DND-41 (cell line): ENCODE results near the gene RASL10B.

Experiments used
- ATAC-seq: fragments of 200-7000 bp; cut with Tn5 transposase; 3 replicates; pipeline ENCODE4 v1.9.1; 2021; ENCODE audit warnings: low read depth; ENCODE audit not compliant: insufficient read depth
- DNase-seq: peaks from one replicate; pipeline ENCODE4 v3.0.0-alpha.2; 2020
- H2AFZ ChIP-seq: 2 replicates; pipeline ENCODE4 v1.6.0; 2012; ENCODE audit warnings: low read depth, low read length
- H3K27ac ChIP-seq: 2 replicates; pipeline ENCODE4 v1.5.1; 2012; ENCODE audit warnings: low read length, inconsistent platforms
- H3K27me3 ChIP-seq: fragments of 200-600 bp; sonication (generic); 2 replicates; pipeline ENCODE4 v1.6.0; 2012; ENCODE audit warnings: low read length, mild to moderate bottlenecking, inconsistent platforms; ENCODE audit not compliant: insufficient read depth, poor library complexity
- H3K36me3 ChIP-seq: 2 replicates; pipeline ENCODE4 v1.5.1; 2012; ENCODE audit warnings: low read length, inconsistent platforms; ENCODE audit not compliant: insufficient read depth
- H3K4me1 ChIP-seq: 2 replicates; pipeline ENCODE4 v1.5.1; 2012; ENCODE audit warnings: mild to moderate bottlenecking, low read length; ENCODE audit not compliant: insufficient read depth
- H3K4me2 ChIP-seq: 2 replicates; pipeline ENCODE4 v1.6.0; 2012; ENCODE audit warnings: mild to moderate bottlenecking, moderate library complexity, low read length, inconsistent platforms; ENCODE audit not compliant: insufficient read depth
- H3K4me3 ChIP-seq, 2 experiments: fragments of 200-600 bp in 1 of 2; shearing (Covaris generic) in 1 of 2; 2 replicates each; pipeline ENCODE4 v1.5.1; 2012 to 2016; ENCODE audit warnings: inconsistent platforms in 2 of 2, low read length in 2 of 2, mild to moderate bottlenecking in 2 of 2, low read depth in 1 of 2, moderate library complexity in 1 of 2
- H3K79me2 ChIP-seq: 2 replicates; pipeline ENCODE4 v1.6.0; 2012; ENCODE audit warnings: low read length, inconsistent platforms; ENCODE audit not compliant: insufficient read depth
- H3K9ac ChIP-seq: 2 replicates; pipeline ENCODE4 v1.6.0; 2012; ENCODE audit warnings: low read depth, mild to moderate bottlenecking, inconsistent platforms, low read length, moderate library complexity
- H3K9me3 ChIP-seq: 2 replicates; pipeline ENCODE4 v1.5.1; 2012; ENCODE audit warnings: low read length, moderate library complexity, mild to moderate bottlenecking, inconsistent platforms; ENCODE audit not compliant: insufficient read depth, severe bottlenecking
- H4K20me1 ChIP-seq: 2 replicates; pipeline ENCODE4 v1.6.0; 2012; ENCODE audit warnings: low read length; ENCODE audit not compliant: insufficient read depth
- EZH2 ChIP-seq: IDR thresholded peaks from 3 replicates; pipeline ENCODE4 v1.6.1; 2012; ENCODE audit warnings: borderline replicate concordance, low read depth, mild to moderate bottlenecking, moderate library complexity, low read length, inconsistent platforms; ENCODE audit not compliant: severe bottlenecking
- TF ChIP-seq, protein P1 (sequence below): IDR thresholded peaks from 2 replicates; pipeline ENCODE4 v1.5.1; 2012; ENCODE audit warnings: borderline replicate concordance, low read length, moderate library complexity, mild to moderate bottlenecking; ENCODE audit not compliant: poor library complexity, severe bottlenecking; ENCODE audit errors: extremely low read depth

The RASL10B gene

DNA sequence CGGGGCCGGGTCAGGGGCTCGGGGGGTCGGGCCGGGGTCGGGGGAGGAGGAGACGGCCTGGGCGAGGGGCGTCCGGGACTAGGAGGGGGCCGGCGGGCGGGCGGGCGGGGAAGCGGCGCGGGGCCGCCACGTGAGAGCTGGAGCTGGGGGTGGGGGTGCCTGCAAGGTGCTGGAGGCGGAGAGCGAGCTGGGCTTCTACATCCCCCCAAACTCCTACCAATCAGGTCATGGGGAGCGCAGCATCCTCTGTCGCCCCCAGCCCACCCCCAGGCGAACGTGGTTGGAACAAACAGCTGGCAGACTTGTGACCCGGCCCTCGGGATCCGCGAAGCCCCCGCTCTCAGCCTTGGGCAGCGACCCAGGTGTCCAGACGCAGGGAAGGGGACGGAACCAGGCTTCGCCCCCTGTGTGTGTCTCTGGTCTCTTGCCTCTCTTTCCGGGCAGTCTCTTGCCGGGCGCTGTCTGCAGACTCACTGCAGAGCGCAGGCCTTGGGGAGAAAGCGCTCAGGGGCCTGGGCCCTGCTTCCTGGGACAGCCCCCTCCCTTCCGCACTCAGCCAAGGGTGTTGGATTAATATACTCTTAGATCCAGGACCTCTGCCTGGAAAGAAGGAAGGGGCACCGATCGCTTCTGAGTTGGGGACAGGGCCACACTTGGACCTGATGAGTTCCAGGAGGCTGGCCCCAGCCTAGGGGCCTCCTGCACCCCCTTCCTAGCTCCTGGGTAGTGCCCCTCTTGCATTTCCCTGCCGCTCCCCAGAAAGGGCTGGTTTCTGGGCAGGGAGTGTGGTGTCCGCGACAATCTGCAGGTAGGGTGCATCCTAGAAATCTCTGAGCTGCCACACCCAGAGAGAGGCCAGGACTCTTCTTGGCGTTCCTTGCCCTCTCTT, 722 bp downstream of the RASL10B start:
- peak overlapping the region; percentile 31; the same call in 1 of the 2 replicates for H2AFZ ChIP-seq
- TF ChIP-seq, protein P1, sequence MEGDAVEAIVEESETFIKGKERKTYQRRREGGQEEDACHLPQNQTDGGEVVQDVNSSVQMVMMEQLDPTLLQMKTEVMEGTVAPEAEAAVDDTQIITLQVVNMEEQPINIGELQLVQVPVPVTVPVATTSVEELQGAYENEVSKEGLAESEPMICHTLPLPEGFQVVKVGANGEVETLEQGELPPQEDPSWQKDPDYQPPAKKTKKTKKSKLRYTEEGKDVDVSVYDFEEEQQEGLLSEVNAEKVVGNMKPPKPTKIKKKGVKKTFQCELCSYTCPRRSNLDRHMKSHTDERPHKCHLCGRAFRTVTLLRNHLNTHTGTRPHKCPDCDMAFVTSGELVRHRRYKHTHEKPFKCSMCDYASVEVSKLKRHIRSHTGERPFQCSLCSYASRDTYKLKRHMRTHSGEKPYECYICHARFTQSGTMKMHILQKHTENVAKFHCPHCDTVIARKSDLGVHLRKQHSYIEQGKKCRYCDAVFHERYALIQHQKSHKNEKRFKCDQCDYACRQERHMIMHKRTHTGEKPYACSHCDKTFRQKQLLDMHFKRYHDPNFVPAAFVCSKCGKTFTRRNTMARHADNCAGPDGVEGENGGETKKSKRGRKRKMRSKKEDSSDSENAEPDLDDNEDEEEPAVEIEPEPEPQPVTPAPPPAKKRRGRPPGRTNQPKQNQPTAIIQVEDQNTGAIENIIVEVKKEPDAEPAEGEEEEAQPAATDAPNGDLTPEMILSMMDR = no peak
- no peak for TF ChIP-seq EZH2
- H3K4me1 ChIP-seq = peaks cover 11% of the 10 kb centered on the region
- peaks cover 9% of the 10 kb centered on the region; the same call in 1 of the 2 replicates for H3K36me3 ChIP-seq
- H3K9me3 ChIP-seq = no peaks in the 10 kb centered on the region
- H3K9ac ChIP-seq = no peak overlapping the region; the same call in 1 of the 2 replicates
- H3K4me3 ChIP-seq = no peak overlapping the region
- H4K20me1 ChIP-seq = no peaks in the 10 kb centered on the region
- no peaks in the 10 kb centered on the region for H3K27me3 ChIP-seq
- H3K27ac ChIP-seq = no peak overlapping the region
- DNase-seq (no peak), ATAC-seq (peak; percentile 16; the same call in 2 of the 3 replicates)
- no peaks in the 10 kb centered on the region for H3K79me2 ChIP-seq
- peak overlapping the region; percentile 67 for H3K4me2 ChIP-seq

DNA sequence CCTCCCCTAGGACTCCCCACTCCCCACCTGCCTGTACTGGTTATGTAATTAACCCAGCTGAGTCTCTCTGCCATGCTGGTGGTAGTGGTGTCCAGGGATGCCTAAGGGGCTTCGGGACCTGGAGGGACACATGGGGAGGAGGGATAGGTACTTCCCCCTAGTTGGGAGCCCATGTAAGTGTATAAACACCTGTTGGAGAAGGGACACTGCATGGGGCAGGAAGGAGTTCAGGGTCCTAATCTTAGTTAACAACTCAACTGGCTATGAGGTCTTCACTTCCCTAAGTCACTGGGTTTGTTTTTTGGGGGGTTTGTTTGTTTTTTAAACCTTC, 1.3 kb downstream of the RASL10B start:
- no peak for ATAC-seq

DNA sequence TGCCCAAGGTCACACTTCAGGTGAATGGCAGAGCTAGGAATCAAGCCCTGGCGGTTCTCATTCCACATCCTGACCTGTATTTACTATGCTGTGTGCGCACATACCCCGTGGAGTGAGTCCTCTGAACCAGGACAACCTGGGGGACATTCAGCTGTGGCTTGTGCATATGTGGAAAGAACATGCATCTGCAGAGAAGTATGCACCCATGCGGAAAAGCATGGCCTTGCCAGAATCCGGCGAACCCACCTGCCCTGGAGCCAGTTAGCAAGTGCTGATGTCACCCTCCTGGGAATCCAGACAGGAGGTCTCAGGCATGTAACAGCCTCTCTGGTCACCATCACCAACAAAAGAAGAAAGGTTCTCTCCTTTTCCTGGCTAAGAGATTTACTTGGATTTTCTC, 1.9 kb downstream of the RASL10B start:
- no peak for DNase-seq
- Histone ChIP-seq H3K4me2 (no peak overlapping the region), H3K36me3 (0 out of 2 replicates have a peak, but pooled peaks cover 3% of the 10 kb centered on the region), H3K79me2 (no peaks in the 10 kb centered on the region), H3K4me3 (no peak overlapping the region), H3K27me3 (no peaks in the 10 kb centered on the region), H4K20me1 (no peaks in the 10 kb centered on the region), H3K9ac (no peak overlapping the region), H3K4me1 (peaks cover 11% of the 10 kb centered on the region), H3K9me3 (no peaks in the 10 kb centered on the region), H2AFZ (no peak overlapping the region), H3K27ac (no peak overlapping the region)
- TF ChIP-seq, protein P1 = no peak
- TF ChIP-seq EZH2 = no peak
- ATAC-seq = no peak

More for the DNA sequence above, 1.3 kb downstream of the RASL10B start:
- Histone ChIP-seq H3K9ac (no peak overlapping the region), H3K27me3 (no peaks in the 10 kb centered on the region), H3K4me3 (no peak overlapping the region), H3K79me2 (no peaks in the 10 kb centered on the region), H3K36me3 (peaks cover 5% of the 10 kb centered on the region; the same call in 1 of the 2 replicates), H3K4me1 (peaks cover 11% of the 10 kb centered on the region), H3K9me3 (no peaks in the 10 kb centered on the region), H3K4me2 (no peak overlapping the region), H3K27ac (no peak overlapping the region), H2AFZ (no peak overlapping the region), H4K20me1 (no peaks in the 10 kb centered on the region)
- TF ChIP-seq, protein P1 = no peak
- TF ChIP-seq EZH2 = no peak
- no peak for DNase-seq
